Measurements from ENCODE around the gene SLC38A8. TPM values are rescaled to one million over a fixed set of nuclear protein-coding genes. Genes with fewer than 3 reads are reported as not detected.

SLC38A8 gene
- total and polyA plus RNA-seq, 3 donors from 2014 or later = 0.33 to 0.43 (median 0.39) TPM

GRCh38 chr16:84004442-84004841 lies 38.2 kb downstream of the SLC38A8 start:
- no peak overlapping the region for H3K4me3 ChIP-seq
- no peak for DNase-seq
- H3K4me1 ChIP-seq = no peaks in the 10 kb centered on the region
- 75 to 79% methylated on average over 5 to 7 of the region's 7 CpGs for WGBS, 2 donors
- no peaks in the 10 kb centered on the region for H3K27me3 ChIP-seq
- TF ChIP-seq CTCF (IDR thresholded peaks at IDR 0.05) = no peak
- no peak overlapping the region for H3K27ac ChIP-seq
- no peaks in the 10 kb centered on the region for H3K36me3 ChIP-seq (ENCODE audit: low read depth, missing control alignments)
- no peaks in the 10 kb centered on the region for H3K9me3 ChIP-seq
- intact Hi-C loops (cut with DNase I; ENCODE audit: low total_unique reads) = no loop called here

- DNase-seq = no peak
- Histone ChIP-seq H3K9me3 (no peaks in the 10 kb centered on the region), H3K36me3 (ENCODE audit: low read depth, missing control alignments) (no peaks in the 10 kb centered on the region), H3K27me3 (no peaks in the 10 kb centered on the region), H3K27ac (no peak overlapping the region), H3K4me1 (no peaks in the 10 kb centered on the region), H3K4me3 (no peak overlapping the region)
- intact Hi-C loops (cut with DNase I; ENCODE audit: low total_unique reads) = no loop called here
- TF ChIP-seq POLR2A (IDR thresholded peaks at IDR 0.05) (no peak), CTCF (IDR thresholded peaks at IDR 0.05) (no peak)
- WGBS, 2 donors = 82 to 87% methylated on average over 12 of the region's 12 CpGs
These were observed 39.6 kb downstream of the SLC38A8 start for GRCh38 chr16:84003038-84003437.

- H3K27me3 ChIP-seq = no peaks in the 10 kb centered on the region
- no peaks in the 10 kb centered on the region for H3K4me1 ChIP-seq
- no peak for DNase-seq
- 90 to 100% methylated on average over 6 of the region's 7 CpGs for WGBS, 2 donors
- intact Hi-C loops (cut with DNase I; ENCODE audit: low total_unique reads) = no loop called here
- no peak overlapping the region for H3K27ac ChIP-seq
- no peak overlapping the region for H3K4me3 ChIP-seq
- H3K36me3 ChIP-seq (ENCODE audit: low read depth, missing control alignments) = no peaks in the 10 kb centered on the region
- TF ChIP-seq POLR2A (IDR thresholded peaks at IDR 0.05) = no peak
- TF ChIP-seq CTCF (IDR thresholded peaks at IDR 0.05) = no peak
- H3K9me3 ChIP-seq = no peaks in the 10 kb centered on the region
These were observed 40.9 kb downstream of the SLC38A8 start for GRCh38 chr16:84001726-84002125.

GRCh38 chr16:84000989-84001642 lies 41.5 kb downstream of the SLC38A8 start:
- 88 to 91% methylated on average over 10 to 13 of the region's 13 CpGs for WGBS, 2 donors
- TF ChIP-seq CTCF (IDR thresholded peaks at IDR 0.05) (no peak), POLR2A (IDR thresholded peaks at IDR 0.05) (no peak)

GRCh38 chr16:83998091-83998490 lies 44.5 kb downstream of the SLC38A8 start:
- H3K4me1 ChIP-seq = no peaks in the 10 kb centered on the region
- no peaks in the 10 kb centered on the region for H3K9me3 ChIP-seq
- H3K27ac ChIP-seq = no peak overlapping the region
- no peaks in the 10 kb centered on the region for H3K36me3 ChIP-seq (ENCODE audit: low read depth, missing control alignments)
- no peak for DNase-seq
- TF ChIP-seq CTCF (IDR thresholded peaks at IDR 0.05) (no peak), POLR2A (IDR thresholded peaks at IDR 0.05) (no peak)
- intact Hi-C loops (cut with DNase I; ENCODE audit: low total_unique reads) = no loop called here
- no peak overlapping the region for H3K4me3 ChIP-seq
- H3K27me3 ChIP-seq = no peaks in the 10 kb centered on the region
- WGBS, 2 donors = 92 to 94% methylated on average over 8 to 13 of the region's 13 CpGs

More at GRCh38 chr16:84000989-84001642, 41.5 kb downstream of the SLC38A8 start:
- Histone ChIP-seq H3K36me3 (ENCODE audit: low read depth, missing control alignments) (no peaks in the 10 kb centered on the region), H3K27ac (no peak overlapping the region), H3K27me3 (no peaks in the 10 kb centered on the region), H3K9me3 (no peaks in the 10 kb centered on the region), H3K4me1 (no peaks in the 10 kb centered on the region), H3K4me3 (no peak overlapping the region)
- no peak for DNase-seq
- intact Hi-C loops (cut with DNase I; ENCODE audit: low total_unique reads) = no loop called here
